ENCODE results near the gene ASTN2.

GRCh38 chr9:116750510-116750909, 664.3 kb downstream of the ASTN2 start:
- TF ChIP-seq, protein P1, sequence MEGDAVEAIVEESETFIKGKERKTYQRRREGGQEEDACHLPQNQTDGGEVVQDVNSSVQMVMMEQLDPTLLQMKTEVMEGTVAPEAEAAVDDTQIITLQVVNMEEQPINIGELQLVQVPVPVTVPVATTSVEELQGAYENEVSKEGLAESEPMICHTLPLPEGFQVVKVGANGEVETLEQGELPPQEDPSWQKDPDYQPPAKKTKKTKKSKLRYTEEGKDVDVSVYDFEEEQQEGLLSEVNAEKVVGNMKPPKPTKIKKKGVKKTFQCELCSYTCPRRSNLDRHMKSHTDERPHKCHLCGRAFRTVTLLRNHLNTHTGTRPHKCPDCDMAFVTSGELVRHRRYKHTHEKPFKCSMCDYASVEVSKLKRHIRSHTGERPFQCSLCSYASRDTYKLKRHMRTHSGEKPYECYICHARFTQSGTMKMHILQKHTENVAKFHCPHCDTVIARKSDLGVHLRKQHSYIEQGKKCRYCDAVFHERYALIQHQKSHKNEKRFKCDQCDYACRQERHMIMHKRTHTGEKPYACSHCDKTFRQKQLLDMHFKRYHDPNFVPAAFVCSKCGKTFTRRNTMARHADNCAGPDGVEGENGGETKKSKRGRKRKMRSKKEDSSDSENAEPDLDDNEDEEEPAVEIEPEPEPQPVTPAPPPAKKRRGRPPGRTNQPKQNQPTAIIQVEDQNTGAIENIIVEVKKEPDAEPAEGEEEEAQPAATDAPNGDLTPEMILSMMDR (IDR thresholded peaks at IDR 0.05; ENCODE audit: low read length) = no peak
- no peak for TF ChIP-seq EZH2 (optimal IDR thresholded peaks at IDR 0.05; ENCODE audit: low read depth, low read length)
- TF ChIP-seq EZH2phosphoT487 (IDR thresholded peaks at IDR 0.05; ENCODE audit: low read length) = no peak

Data from MM.1S (cell line).